ENCODE data around the gene ICAM5.

GRCh38 chr19:10289836-10290356 lies at the start of gene ICAM5:
- peak; percentile 56; the same call in 1 of the 2 replicates for TF ChIP-seq POLR2A (conservative IDR thresholded peaks at IDR 0.05)
- no peak; a peak in 1 of 4 replicates for TF ChIP-seq CSDE1 (IDR thresholded peaks at IDR 0.05)
- no peak for TF ChIP-seq NCOA1 (IDR thresholded peaks at IDR 0.05; ENCODE audit: low read depth)
- TF ChIP-seq, protein P1, sequence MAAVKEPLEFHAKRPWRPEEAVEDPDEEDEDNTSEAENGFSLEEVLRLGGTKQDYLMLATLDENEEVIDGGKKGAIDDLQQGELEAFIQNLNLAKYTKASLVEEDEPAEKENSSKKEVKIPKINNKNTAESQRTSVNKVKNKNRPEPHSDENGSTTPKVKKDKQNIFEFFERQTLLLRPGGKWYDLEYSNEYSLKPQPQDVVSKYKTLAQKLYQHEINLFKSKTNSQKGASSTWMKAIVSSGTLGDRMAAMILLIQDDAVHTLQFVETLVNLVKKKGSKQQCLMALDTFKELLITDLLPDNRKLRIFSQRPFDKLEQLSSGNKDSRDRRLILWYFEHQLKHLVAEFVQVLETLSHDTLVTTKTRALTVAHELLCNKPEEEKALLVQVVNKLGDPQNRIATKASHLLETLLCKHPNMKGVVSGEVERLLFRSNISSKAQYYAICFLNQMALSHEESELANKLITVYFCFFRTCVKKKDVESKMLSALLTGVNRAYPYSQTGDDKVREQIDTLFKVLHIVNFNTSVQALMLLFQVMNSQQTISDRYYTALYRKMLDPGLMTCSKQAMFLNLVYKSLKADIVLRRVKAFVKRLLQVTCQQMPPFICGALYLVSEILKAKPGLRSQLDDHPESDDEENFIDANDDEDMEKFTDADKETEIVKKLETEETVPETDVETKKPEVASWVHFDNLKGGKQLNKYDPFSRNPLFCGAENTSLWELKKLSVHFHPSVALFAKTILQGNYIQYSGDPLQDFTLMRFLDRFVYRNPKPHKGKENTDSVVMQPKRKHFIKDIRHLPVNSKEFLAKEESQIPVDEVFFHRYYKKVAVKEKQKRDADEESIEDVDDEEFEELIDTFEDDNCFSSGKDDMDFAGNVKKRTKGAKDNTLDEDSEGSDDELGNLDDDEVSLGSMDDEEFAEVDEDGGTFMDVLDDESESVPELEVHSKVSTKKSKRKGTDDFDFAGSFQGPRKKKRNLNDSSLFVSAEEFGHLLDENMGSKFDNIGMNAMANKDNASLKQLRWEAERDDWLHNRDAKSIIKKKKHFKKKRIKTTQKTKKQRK (IDR thresholded peaks at IDR 0.05; ENCODE audit: borderline replicate concordance, low read depth, low read length), result no peak
- TF ChIP-seq NR2C1 (IDR thresholded peaks at IDR 0.05), result no peak
- TF ChIP-seq NR2C1 (tag; IDR thresholded peaks at IDR 0.05), result no peak
- no peak for TF ChIP-seq HSF4 (CRISPR knock-in tag; IDR thresholded peaks at IDR 0.05; ENCODE audit: borderline replicate concordance)
- no peak for TF ChIP-seq NR1H2 (CRISPR knock-in tag; IDR thresholded peaks at IDR 0.05)
- no peak for TF ChIP-seq KDM4B (IDR thresholded peaks at IDR 0.05; ENCODE audit: borderline replicate concordance in 2 of 2, low read depth in 1 of 2)

Measured in K562 (cell line).